ENCODE results near the gene ANTKMT. TPM values are rescaled to one million over a fixed set of nuclear protein-coding genes. Genes with fewer than 3 reads are reported as not detected.

ANTKMT gene
- total RNA-seq, 2 donors from 2014 or later: 36.9 to 40.6 TPM

GRCh38 chr16:762595-763268 lies 41.8 kb downstream of the ANTKMT start:
- Mint-ChIP-seq H3K4me1 (no peaks in the 10 kb centered on the region), H3K36me3 (ENCODE audit: low read depth) (no peaks in the 10 kb centered on the region)
- WGBS, 2 experiments (ENCODE audit: insufficient coverage in 1 of 2, insufficient read length in 1 of 2): 88 to 92% methylated on average over 9 to 17 of the region's 17 CpGs

GRCh38 chr16:763369-764183 lies 42.6 kb downstream of the ANTKMT start:
- Mint-ChIP-seq H3K9me3 (no peaks in the 10 kb centered on the region), H3K36me3 (ENCODE audit: low read depth) (no peaks in the 10 kb centered on the region), H3K27ac (no peak overlapping the region), H3K4me1 (no peaks in the 10 kb centered on the region), H3K4me3 (no peak overlapping the region), H3K27me3 (ENCODE audit: insufficient read depth) (no peaks in the 10 kb centered on the region)
- Histone ChIP-seq H3K27me3 (ENCODE audit: control insufficient read depth, insufficient read depth, low read length, poor library complexity, severe bottlenecking) (no peaks in the 10 kb centered on the region), H3K27ac (ENCODE audit: low read depth, low read length) (no peak overlapping the region), H3K36me3 (ENCODE audit: control insufficient read depth, insufficient read depth, low read length) (no peaks in the 10 kb centered on the region), H3K4me1 (ENCODE audit: control insufficient read depth, insufficient read depth, low read length) (no peaks in the 10 kb centered on the region), H3K9me3 (ENCODE audit: control insufficient read depth, low read length) (no peaks in the 10 kb centered on the region), H3K9ac (ENCODE audit: extremely low read depth, low read length, poor library complexity, severe bottlenecking) (no peak overlapping the region), H3K4me3 (ENCODE audit: low read length) (no peak overlapping the region)
- TF ChIP-seq CTCF (conservative IDR thresholded peaks at IDR 0.05): no peak
- no peak for DNase-seq
- WGBS, 2 experiments (ENCODE audit: insufficient coverage in 1 of 2, insufficient read length in 1 of 2): 93 to 94% methylated on average over 9 to 19 of the region's 21 CpGs

More at GRCh38 chr16:762595-763268, 41.8 kb downstream of the ANTKMT start:
- Histone ChIP-seq H3K4me1 (ENCODE audit: control insufficient read depth, insufficient read depth, low read length) (no peaks in the 10 kb centered on the region), H3K36me3 (ENCODE audit: control insufficient read depth, insufficient read depth, low read length) (no peaks in the 10 kb centered on the region), H3K27me3 (ENCODE audit: control insufficient read depth, insufficient read depth, low read length, poor library complexity, severe bottlenecking) (no peaks in the 10 kb centered on the region), H3K4me3 (ENCODE audit: low read length) (no peak overlapping the region), H3K27ac (ENCODE audit: low read depth, low read length) (no peak overlapping the region), H3K9me3 (ENCODE audit: control insufficient read depth, low read length) (no peaks in the 10 kb centered on the region), H3K9ac (ENCODE audit: extremely low read depth, low read length, poor library complexity, severe bottlenecking) (no peak overlapping the region)
- Mint-ChIP-seq H3K4me3 (no peak overlapping the region), H3K27ac (no peak overlapping the region), H3K9me3 (no peaks in the 10 kb centered on the region), H3K27me3 (ENCODE audit: insufficient read depth) (no peaks in the 10 kb centered on the region)
- no peak for DNase-seq
- no peak for TF ChIP-seq CTCF (conservative IDR thresholded peaks at IDR 0.05)

GRCh38 chr16:764184-764750 lies 43.3 kb downstream of the ANTKMT start:
- Mint-ChIP-seq H3K9me3 (no peaks in the 10 kb centered on the region), H3K27ac (no peak overlapping the region), H3K27me3 (ENCODE audit: insufficient read depth) (no peaks in the 10 kb centered on the region), H3K4me1 (no peaks in the 10 kb centered on the region), H3K36me3 (ENCODE audit: low read depth) (no peaks in the 10 kb centered on the region), H3K4me3 (no peak overlapping the region)
- Histone ChIP-seq H3K27me3 (ENCODE audit: control insufficient read depth, insufficient read depth, low read length, poor library complexity, severe bottlenecking) (no peaks in the 10 kb centered on the region), H3K9me3 (ENCODE audit: control insufficient read depth, low read length) (no peaks in the 10 kb centered on the region), H3K4me3 (ENCODE audit: low read length) (no peak overlapping the region), H3K36me3 (ENCODE audit: control insufficient read depth, insufficient read depth, low read length) (no peaks in the 10 kb centered on the region), H3K9ac (ENCODE audit: extremely low read depth, low read length, poor library complexity, severe bottlenecking) (no peak overlapping the region), H3K4me1 (ENCODE audit: control insufficient read depth, insufficient read depth, low read length) (no peaks in the 10 kb centered on the region), H3K27ac (ENCODE audit: low read depth, low read length) (no peak overlapping the region)
- DNase-seq: no peak
- WGBS, 2 experiments (ENCODE audit: insufficient coverage in 1 of 2, insufficient read length in 1 of 2): 85 to 94% methylated on average over 5 to 20 of the region's 20 CpGs
- no peak for TF ChIP-seq CTCF (conservative IDR thresholded peaks at IDR 0.05)
